HepG2 (cell line): ENCODE data around the gene SND1. TPM values are rescaled to one million over a fixed set of nuclear protein-coding genes. Genes with fewer than 3 reads are reported as not detected.

ENCODE experiments used
- ATAC-seq: fragments of 200-7000 bp; cut with Tn5 transposase; 3 replicates; pipeline ENCODE4 v1.9.1; 2020; ENCODE audit warnings: mild to moderate bottlenecking, moderate library complexity
- BruUV-seq: library from RNA; stranded (reverse); fragments of 400-500 nt; replicated peaks from 2 replicates; lab custom pipeline; 2021; lab: Mats Ljungman, UMichigan
- CTCF ChIA-PET: fragments of 300-600 bp; formaldehyde crosslinking; extraction: SDS; loops from one replicate; lab custom pipeline; 2021; ENCODE audit warnings: low total read pairs, inconsistent platforms, low intra/inter-chr PET ratio; lab: Yijun Ruan, JAX
- POLR2A ChIA-PET: fragments of 350-600 bp; sonication (Branson Sonifier 250); formaldehyde crosslinking; loops from one replicate; lab custom pipeline; 2020; ENCODE audit warnings: antibody characterized with exemption, inconsistent platforms; lab: Yijun Ruan, JAX
- DNase-seq: peaks from one replicate; pipeline ENCODE4 v3.0.0-alpha.2; 2015; ENCODE audit warnings: low spot score
- FAIRE-seq: peaks from 3 replicates; lab custom pipeline; 2011; peaks lifted over from hg19 to GRCh38; lab: Jason Lieb, UNC
- H2AFZ ChIP-seq: one replicate; pipeline ENCODE4 v1.6.1; 2011; ENCODE audit warnings: low read length, inconsistent platforms
- H3K27ac ChIP-seq: fragments of 300-600 bp; 3 replicates; pipeline ENCODE4 v1.8.0; 2011; ENCODE audit warnings: mixed run types, mild to moderate bottlenecking, mixed read lengths, low read length, inconsistent platforms; ENCODE audit not compliant: insufficient read depth; ENCODE audit errors: extremely low read length
- H3K27me3 ChIP-seq, 2 experiments: fragments of 200-600 bp in 1 of 2; 2 replicates in 1 of 2; 3 replicates in 1 of 2; pipeline versions ENCODE4 v1.6.0 to v1.8.0; 2011; ENCODE audit warnings: low read length in 2 of 2, mild to moderate bottlenecking in 2 of 2, moderate library complexity in 2 of 2, inconsistent platforms in 1 of 2; ENCODE audit not compliant: insufficient read depth in 2 of 2, control insufficient read depth in 1 of 2
- H3K36me3 ChIP-seq, 2 experiments: fragments of 200-600 bp in 1 of 2; replicated peaks in 1 of 2; 2 replicates in 1 of 2; 3 replicates in 1 of 2; pipeline versions ENCODE4 v1.5.1 to v1.8.0; 2011; ENCODE audit warnings: low read length in 2 of 2, inconsistent platforms in 1 of 2; ENCODE audit not compliant: insufficient read depth in 2 of 2, control insufficient read depth in 1 of 2
- H3K4me1 ChIP-seq: 2 replicates; pipeline ENCODE4 v1.5.1; 2012; ENCODE audit warnings: low read length, inconsistent platforms; ENCODE audit not compliant: insufficient read depth
- H3K4me2 ChIP-seq: 2 replicates; pipeline ENCODE4 v1.6.0; 2011; ENCODE audit warnings: low read depth, low read length, inconsistent platforms
- H3K4me3 ChIP-seq, 3 experiments: fragments of 200-600 bp in 1 of 3; sonication (generic), shearing (Covaris generic) in 1 of 3; replicated peaks in 1 of 3; 2 replicates each; pipeline ENCODE4 v1.5.1; 2011 to 2016; ENCODE audit warnings: low read length in 3 of 3, inconsistent platforms in 2 of 3, low read depth in 2 of 3, mild to moderate bottlenecking in 2 of 3, control low read depth in 1 of 3, mixed read lengths in 1 of 3; ENCODE audit not compliant: insufficient read depth in 1 of 3
- H3K79me2 ChIP-seq: one replicate; pipeline ENCODE4 v1.6.1; 2011; ENCODE audit warnings: low read length, inconsistent platforms; ENCODE audit not compliant: insufficient read depth
- H3K9ac ChIP-seq: 2 replicates; pipeline ENCODE4 v1.6.0; 2011; ENCODE audit warnings: mild to moderate bottlenecking, low read depth, low read length, inconsistent platforms; ENCODE audit not compliant: insufficient read depth
- H3K9me3 ChIP-seq: 2 replicates; pipeline ENCODE4 v1.5.1; 2012; ENCODE audit warnings: mild to moderate bottlenecking, low read length
- H4K20me1 ChIP-seq: 2 replicates; pipeline ENCODE4 v1.6.0; 2011; ENCODE audit warnings: inconsistent platforms, mild to moderate bottlenecking, low read length, moderate library complexity; ENCODE audit not compliant: insufficient read depth
- CERS6 ChIP-seq: sonication (generic); formaldehyde crosslinking; IDR thresholded peaks from 2 replicates; pipeline ENCODE4 v1.5.0; 2020; ENCODE audit warnings: missing genetic modification reagents
- FOSL2 ChIP-seq: sonication (generic); formaldehyde crosslinking; IDR thresholded peaks from 2 replicates; pipeline ENCODE4 v1.4.0; 2020; ENCODE audit warnings: missing genetic modification reagents
- HCFC1 ChIP-seq: fragments of 150-350 bp; IDR thresholded peaks from 2 replicates; pipeline ENCODE4 v1.6.1; 2014; ENCODE audit warnings: low read depth, low read length
- MTA1 ChIP-seq: sonication (generic); formaldehyde crosslinking; IDR thresholded peaks from 2 replicates; pipeline ENCODE4 v1.4.0; 2020; ENCODE audit warnings: missing genetic modification reagents, mild to moderate bottlenecking, borderline replicate concordance
- RBM22 ChIP-seq: fragments of 200-400 bp; formaldehyde crosslinking; optimal IDR thresholded peaks from 2 replicates; pipeline ENCODE3; 2017; ENCODE audit warnings: mild to moderate bottlenecking, low read length, moderate library complexity
- ZNF180 ChIP-seq: sonication (generic); formaldehyde crosslinking; IDR thresholded peaks from 2 replicates; pipeline ENCODE4 v1.4.0; 2020; ENCODE audit warnings: low read depth, missing genetic modification reagents, borderline replicate concordance
- ZNF253 ChIP-seq: sonication (generic); formaldehyde crosslinking; IDR thresholded peaks from 2 replicates; pipeline ENCODE4 v1.8.0; 2022; ENCODE audit warnings: mild to moderate bottlenecking, missing genetic modification reagents, borderline replicate concordance
- ZNF280D ChIP-seq: sonication (generic); formaldehyde crosslinking; IDR thresholded peaks from 2 replicates; pipeline ENCODE4 v1.5.1; 2020; ENCODE audit warnings: mild to moderate bottlenecking, missing genetic modification reagents
- ZNF644 ChIP-seq: IDR thresholded peaks from 2 replicates; pipeline ENCODE4 v1.6.1; 2016; ENCODE audit warnings: low read depth
- ZNF841 ChIP-seq: sonication (generic); formaldehyde crosslinking; IDR thresholded peaks from 2 replicates; pipeline ENCODE4 v1.8.1; 2023; ENCODE audit warnings: missing genetic modification reagents, borderline replicate concordance
- ZNF891 ChIP-seq: sonication (generic); formaldehyde crosslinking; IDR thresholded peaks from 2 replicates; pipeline ENCODE4 v1.5.0; 2020; ENCODE audit warnings: mild to moderate bottlenecking, missing genetic modification reagents
- ZSCAN20 ChIP-seq: sonication (generic); formaldehyde crosslinking; IDR thresholded peaks from 2 replicates; pipeline ENCODE4 v1.4.0; 2020; ENCODE audit warnings: missing genetic modification reagents, mild to moderate bottlenecking, borderline replicate concordance
- ZSCAN21 ChIP-seq: sonication (generic); formaldehyde crosslinking; IDR thresholded peaks from 2 replicates; pipeline ENCODE4 v1.8.0; 2022; ENCODE audit warnings: mild to moderate bottlenecking, missing genetic modification reagents, moderate library complexity, borderline replicate concordance
- WGBS: methylation state at CpG from one replicate; pipeline ENCODE4 v1.1.6; 2017; ENCODE audit warnings: low lambda C conversion rate; 5-methylcytosine and 5-hydroxymethylcytosine counted together
- in situ Hi-C: cut with HindIII; loops from 2 replicates; pipeline ENCODE4 v1.10.0; 2017; ENCODE audit warnings: low pct_unique_long_range_greater_than_20kb; ENCODE audit not compliant: extremely low pct_ligation_motif_present
- intact Hi-C: fragments of 100-400 bp; cut with micrococcal nuclease; formaldehyde crosslinking; loops from one replicate; pipeline ENCODE4 v1.10.0; 2022; ENCODE audit not compliant: unreplicated experiment
- polyA plus RNA-seq, 8 experiments: library from polyadenylated mRNA; depleted of rRNA in 3 of 8; stranded (reverse) in 7 of 8; unstranded in 1 of 8; fragments of >200 nt; fragmentation: Illumina TruSeq in 4 of 8; extraction: Trizol in 4 of 8; gene quantifications; 2 replicates each; pipeline versions ENCODE4 v1.2.1 to v1.2.3, GENCODE V29; 2011 to 2016; ENCODE audit warnings: low read depth in 4 of 8, missing spikeins in 1 of 8, mixed read lengths in 1 of 8; ENCODE audit not compliant: insufficient read depth in 1 of 8
- total RNA-seq, 5 experiments: library from RNA; depleted of rRNA; stranded (reverse); fragments of >200 nt; fragmentation: Illumina TruSeq; extraction: Trizol; gene quantifications; 2 replicates each; pipeline ENCODE4 v1.2.3, GENCODE V29; 2016; ENCODE audit warnings: low read depth in 1 of 5

SND1 gene
- total and polyA plus RNA-seq, 2 of the 13 experiments (the other 11 are each of a cell fraction or from before 2014, with no cell fraction given), result 110 to 182 TPM

- H3K4me2 ChIP-seq, result no peak overlapping the region
- H3K79me2 ChIP-seq, result no peaks in the 10 kb centered on the region
- ChIA-PET CTCF (no interaction called here), POLR2A (no interaction called here)
- no peak overlapping the region for H3K9ac ChIP-seq
- no peak overlapping the region for H3K4me3 ChIP-seq
- no TSS peak for BruUV-seq
- intact Hi-C loops, result no loop called here
- ATAC-seq (no peak), DNase-seq (no peak), FAIRE-seq (no peak)
- no peaks in the 10 kb centered on the region for H3K27me3 ChIP-seq
- H2AFZ ChIP-seq, result no peak overlapping the region
- no peaks in the 10 kb centered on the region for H3K9me3 ChIP-seq
- no peaks in the 10 kb centered on the region for H4K20me1 ChIP-seq
- TF ChIP-seq MTA1 (CRISPR knock-in tag), result no peak
- no peak for TF ChIP-seq FOSL2
- TF ChIP-seq ZSCAN21 (CRISPR knock-in tag), result no peak
- TF ChIP-seq CERS6, result no peak
- no peak for TF ChIP-seq ZSCAN20 (CRISPR knock-in tag)
- in situ Hi-C loops, result no loop called here
- WGBS, result 98% methylated on average over 4 of the region's 4 CpGs
- no peaks in the 10 kb centered on the region for H3K4me1 ChIP-seq
- H3K27ac ChIP-seq, result no peak overlapping the region
- peaks cover 16 to 45% of the 10 kb centered on the region in 2 experiments for H3K36me3 ChIP-seq
These were observed 402.5 kb downstream of the SND1 start for GRCh38 chr7:128054511-128054910.

- no peak for ATAC-seq
- Histone ChIP-seq H3K36me3 (peaks cover 16 to 47% of the 10 kb centered on the region in 2 experiments), H3K79me2 (no peaks in the 10 kb centered on the region), H3K4me3 (no peak overlapping the region), H2AFZ (no peak overlapping the region), H3K9me3 (no peaks in the 10 kb centered on the region), H3K27ac (no peak overlapping the region), H3K27me3 (no peaks in the 10 kb centered on the region), H3K4me2 (no peak overlapping the region), H3K9ac (no peak overlapping the region), H3K4me1 (no peaks in the 10 kb centered on the region), H4K20me1 (no peaks in the 10 kb centered on the region)
- BruUV-seq, result no TSS peak
- TF ChIP-seq ZNF644 (CRISPR knock-in tag), result no peak
- TF ChIP-seq ZNF280D (CRISPR knock-in tag), result no peak
- TF ChIP-seq HCFC1, result no peak
- no peak for TF ChIP-seq ZNF841 (CRISPR knock-in tag)
- no peak for TF ChIP-seq ZNF891 (CRISPR knock-in tag)
- no peak for TF ChIP-seq ZNF253 (CRISPR knock-in tag)
- TF ChIP-seq RBM22, result peak; percentile 22
- TF ChIP-seq ZNF180, result no peak
- 97% methylated on average over 5 of the region's 5 CpGs for WGBS
- no peak for DNase-seq
- CTCF ChIA-PET, result no interaction called here
- POLR2A ChIA-PET, result no interaction called here
- intact Hi-C loops, result no loop called here
- FAIRE-seq, result no peak
- in situ Hi-C loops, result no loop called here
These were observed 403.6 kb downstream of the SND1 start for GRCh38 chr7:128055637-128056036.
